Measurements from ENCODE around the gene NFATC2.

GRCh38 chr20:51460163-51460562 lies 82.4 kb downstream of the NFATC2 start:
- no peak for TF ChIP-seq CTCF (conservative IDR thresholded peaks at IDR 0.05; ENCODE audit: low read depth, low read length)
- no peak for TF ChIP-seq NFE2L2 (IDR thresholded peaks at IDR 0.05; ENCODE audit: low read depth, low read length)
- TF ChIP-seq RAD21 (IDR thresholded peaks at IDR 0.05; ENCODE audit: low read length), result no peak
- TF ChIP-seq POLR2A (IDR thresholded peaks at IDR 0.05; ENCODE audit: low read depth, low read length), result no peak
- TF ChIP-seq CEBPB (IDR thresholded peaks at IDR 0.05; ENCODE audit: low read depth, low read length), result no peak
- no peak for TF ChIP-seq RCOR1 (IDR thresholded peaks at IDR 0.05; ENCODE audit: insufficient replicate concordance, low read length)
- TF ChIP-seq, protein P1, sequence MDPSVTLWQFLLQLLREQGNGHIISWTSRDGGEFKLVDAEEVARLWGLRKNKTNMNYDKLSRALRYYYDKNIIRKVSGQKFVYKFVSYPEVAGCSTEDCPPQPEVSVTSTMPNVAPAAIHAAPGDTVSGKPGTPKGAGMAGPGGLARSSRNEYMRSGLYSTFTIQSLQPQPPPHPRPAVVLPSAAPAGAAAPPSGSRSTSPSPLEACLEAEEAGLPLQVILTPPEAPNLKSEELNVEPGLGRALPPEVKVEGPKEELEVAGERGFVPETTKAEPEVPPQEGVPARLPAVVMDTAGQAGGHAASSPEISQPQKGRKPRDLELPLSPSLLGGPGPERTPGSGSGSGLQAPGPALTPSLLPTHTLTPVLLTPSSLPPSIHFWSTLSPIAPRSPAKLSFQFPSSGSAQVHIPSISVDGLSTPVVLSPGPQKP (IDR thresholded peaks at IDR 0.05; ENCODE audit: borderline replicate concordance, low read depth, low read length), result no peak
- TF ChIP-seq USF2 (IDR thresholded peaks at IDR 0.05; ENCODE audit: low read depth, low read length), result no peak

Data from IMR-90 (cell line).